Activated CD4-positive, alpha-beta T cell treated with anti-CD3 and anti-CD28 coated beads, Interleukin-2, amount 50 U/mL, for 1 hour (primary cell): Measurements from ENCODE around the gene AARSD1.
A peak's percentile ranks its signal among the peaks of the same experiment; 100 is the strongest.
"Not testable (repeated sequence)": the region's sequence is repeated elsewhere in the genome, so short reads cannot be mapped to it uniquely, and the experiment has no call there.

Source experiments
- DNase-seq: peaks from one replicate; pipeline ENCODE4 v3.0.0-alpha.2; 2020

The AARSD1 gene

GRCh38 chr17:42980766-42981397, 16.6 kb upstream of the AARSD1 start:
- DNase-seq, result peak; percentile 49

- peak; percentile 90 for DNase-seq
These were observed 16.1 kb upstream of the AARSD1 start, which contains the start of gene RUNDC1 for GRCh38 chr17:42980274-42980765. Gene RUNDC1, plus strand, starts transcription at chr17:42980565. Its CDS starts 12 bp downstream, at chr17:42980577.

- DNase-seq, result no peak
These were observed 15.4 kb upstream of the AARSD1 start, which contains the start of gene PTGES3L for GRCh38 chr17:42979511-42980273. Gene PTGES3L, minus strand, starts transcription at chr17:42980080. Its CDS starts 27 bp downstream, at chr17:42980053.

- not testable (repeated sequence) for DNase-seq
These were observed 11.4 kb upstream of the AARSD1 start for GRCh38 chr17:42975701-42976100.

- DNase-seq, result no peak
These were observed 11.0 kb upstream of the AARSD1 start for GRCh38 chr17:42975265-42975664.

GRCh38 chr17:42973323-42973722, 9.1 kb upstream of the AARSD1 start:
- not testable (repeated sequence) for DNase-seq

GRCh38 chr17:42971589-42971988, 7.3 kb upstream of the AARSD1 start:
- no peak for DNase-seq

- no peak for DNase-seq
These were observed 4.8 kb upstream of the AARSD1 start for GRCh38 chr17:42969001-42969581.

- no peak for DNase-seq
These were observed 3.7 kb upstream of the AARSD1 start for GRCh38 chr17:42967925-42968324.

- DNase-seq, result no peak
These were observed 10.6 kb downstream of the AARSD1 start for GRCh38 chr17:42953669-42954068.

- no peak for DNase-seq
These were observed 14.0 kb downstream of the AARSD1 start for GRCh38 chr17:42950044-42950783.

- DNase-seq, result no peak
These were observed 17.4 kb downstream of the AARSD1 start for GRCh38 chr17:42946812-42947211.

GRCh38 chr17:42944211-42944610, 20.0 kb downstream of the AARSD1 start:
- DNase-seq, result no peak

GRCh38 chr17:42937712-42938596, 26.3 kb downstream of the AARSD1 start:
- DNase-seq, result peak; percentile 2

- no peak for DNase-seq
These were observed 34.8 kb downstream of the AARSD1 start for GRCh38 chr17:42929497-42929844.

GRCh38 chr17:42928714-42929496, 35.3 kb downstream of the AARSD1 start:
- no peak for DNase-seq

GRCh38 chr17:42924891-42925290, 39.4 kb downstream of the AARSD1 start:
- no peak for DNase-seq

- DNase-seq, result not testable (repeated sequence)
These were observed 40.8 kb downstream of the AARSD1 start for GRCh38 chr17:42923472-42923871.

- no peak for DNase-seq
These were observed 42.0 kb downstream of the AARSD1 start for GRCh38 chr17:42922294-42922693.

GRCh38 chr17:42920922-42921321, 43.3 kb downstream of the AARSD1 start:
- DNase-seq, result no peak
